H9 (cell line): Measurements from ENCODE around the gene ARMC9. TPM values are rescaled to one million over a fixed set of nuclear protein-coding genes. Genes with fewer than 3 reads are reported as not detected.

Experiments used
- DNase-seq: peaks from one replicate; pipeline ENCODE4 v3.0.0-alpha.2; 2017
- H2AFZ ChIP-seq: one replicate; pipeline ENCODE4 v1.6.1; 2013; ENCODE audit warnings: mild to moderate bottlenecking, low read length, control low read depth, moderate library complexity
- H2AK5ac ChIP-seq: 2 replicates; pipeline ENCODE4 v1.6.1; 2013; ENCODE audit warnings: low read length, control low read depth, mixed read lengths; ENCODE audit not compliant: insufficient read length
- H2BK120ac ChIP-seq: one replicate; pipeline ENCODE4 v1.6.1; 2013; ENCODE audit warnings: low read depth, mild to moderate bottlenecking, low read length, control low read depth, inconsistent platforms; ENCODE audit not compliant: poor library complexity, severe bottlenecking
- H2BK12ac ChIP-seq: 2 replicates; pipeline ENCODE4 v1.6.1; 2013; ENCODE audit warnings: low read length, control low read depth, mixed read lengths, low read depth; ENCODE audit not compliant: insufficient read length
- H2BK15ac ChIP-seq: 2 replicates; pipeline ENCODE4 v1.6.1; 2013; ENCODE audit warnings: low read depth, low read length, control low read depth
- H2BK20ac ChIP-seq: one replicate; pipeline ENCODE4 v1.6.1; 2013; ENCODE audit warnings: low read depth, mild to moderate bottlenecking, low read length, control low read depth, inconsistent platforms; ENCODE audit not compliant: poor library complexity, severe bottlenecking
- H2BK5ac ChIP-seq: 2 replicates; pipeline ENCODE4 v1.6.1; 2013; ENCODE audit warnings: low read length, control low read depth, mixed read lengths; ENCODE audit not compliant: insufficient read length
- H3K14ac ChIP-seq: 2 replicates; pipeline ENCODE4 v1.6.1; 2013; ENCODE audit warnings: low read length, control low read depth; ENCODE audit not compliant: insufficient read depth
- H3K18ac ChIP-seq: 2 replicates; pipeline ENCODE4 v1.6.1; 2013; ENCODE audit warnings: low read depth, mild to moderate bottlenecking, mixed read lengths, low read length, control low read depth; ENCODE audit not compliant: insufficient read length
- H3K23ac ChIP-seq: 2 replicates; pipeline ENCODE4 v1.6.1; 2013; ENCODE audit warnings: low read length, control low read depth, mixed read lengths, low read depth; ENCODE audit not compliant: insufficient read length
- H3K23me2 ChIP-seq: 2 replicates; pipeline ENCODE4 v1.6.1; 2013; ENCODE audit warnings: low read depth, mild to moderate bottlenecking, mixed read lengths, low read length, control low read depth; ENCODE audit not compliant: insufficient read length, poor library complexity, severe bottlenecking
- H3K27ac ChIP-seq: 2 replicates; pipeline ENCODE4 v1.5.1; 2013; ENCODE audit warnings: low read length, control low read depth, mixed read lengths, low read depth; ENCODE audit not compliant: insufficient read length
- H3K27me3 ChIP-seq: 2 replicates; pipeline ENCODE4 v1.6.1; 2013; ENCODE audit warnings: low read length, control low read depth, inconsistent platforms; ENCODE audit not compliant: insufficient read depth
- H3K4ac ChIP-seq: 2 replicates; pipeline ENCODE4 v1.6.1; 2013; ENCODE audit warnings: low read depth, mild to moderate bottlenecking, control low read depth, inconsistent platforms, low read length, moderate library complexity
- H3K4me1 ChIP-seq: 2 replicates; pipeline ENCODE4 v1.6.1; 2013; ENCODE audit warnings: low read length, control low read depth, inconsistent platforms; ENCODE audit not compliant: insufficient read depth
- H3K4me2 ChIP-seq: 2 replicates; pipeline ENCODE4 v1.6.1; 2013; ENCODE audit warnings: low read length, control low read depth, mixed read lengths; ENCODE audit not compliant: insufficient read length, insufficient read depth
- H3K56ac ChIP-seq: 2 replicates; pipeline ENCODE4 v1.6.1; 2013; ENCODE audit warnings: low read depth, mild to moderate bottlenecking, mixed read lengths, low read length, control low read depth; ENCODE audit not compliant: insufficient read length
- H3K79me1 ChIP-seq: 2 replicates; pipeline ENCODE4 v1.6.1; 2013; ENCODE audit warnings: low read depth, mild to moderate bottlenecking, moderate library complexity, low read length, control low read depth, inconsistent platforms; ENCODE audit not compliant: insufficient read depth, poor library complexity, severe bottlenecking
- H3K79me2 ChIP-seq: 2 replicates; pipeline ENCODE4 v1.6.1; 2013; ENCODE audit warnings: low read length, control low read depth, inconsistent platforms; ENCODE audit not compliant: insufficient read depth
- H3K9ac ChIP-seq: 2 replicates; pipeline ENCODE4 v1.6.1; 2013; ENCODE audit warnings: low read length, control low read depth, mixed read lengths; ENCODE audit not compliant: insufficient read length; ENCODE audit errors: extremely low read depth
- H3K9me3 ChIP-seq: one replicate; pipeline ENCODE4 v1.6.1; 2013; ENCODE audit warnings: low read depth, low read length, inconsistent platforms; ENCODE audit not compliant: control insufficient read depth
- H3T11ph ChIP-seq: one replicate; pipeline ENCODE4 v1.6.1; 2013; ENCODE audit warnings: mild to moderate bottlenecking, low read length, control low read depth, inconsistent platforms
- H4K20me1 ChIP-seq: one replicate; pipeline ENCODE4 v1.6.1; 2013; ENCODE audit not compliant: control insufficient read depth, insufficient read length, insufficient read depth
- H4K5ac ChIP-seq: 2 replicates; pipeline ENCODE4 v1.6.1; 2013; ENCODE audit warnings: low read depth, mild to moderate bottlenecking, mixed read lengths, low read length, control low read depth; ENCODE audit not compliant: insufficient read length
- H4K8ac ChIP-seq: replicated peaks from 2 replicates; pipeline ENCODE4 v1.6.1; 2013; ENCODE audit warnings: low read length, control low read depth, mixed read lengths, low read depth; ENCODE audit not compliant: insufficient read length
- H4K91ac ChIP-seq: 2 replicates; pipeline ENCODE4 v1.6.1; 2013; ENCODE audit warnings: low read depth, mild to moderate bottlenecking, moderate library complexity, mixed read lengths, low read length, control low read depth; ENCODE audit not compliant: insufficient read length
- H3K27ac Mint-ChIP-seq, 3 experiments: 2 replicates in 2 of 3; 3 replicates in 1 of 3; pipeline ENCODE4 v1.8.0; 2020 to 2021; ENCODE audit warnings: mixed read lengths in 3 of 3, mild to moderate bottlenecking in 1 of 3, moderate library complexity in 1 of 3
- H3K27me3 Mint-ChIP-seq: 2 replicates; pipeline ENCODE4 v1.8.0; 2021; ENCODE audit warnings: low read depth, mild to moderate bottlenecking, moderate library complexity, mixed read lengths
- H3K36me3 Mint-ChIP-seq, 3 experiments: 2 replicates in 2 of 3; 3 replicates in 1 of 3; pipeline ENCODE4 v1.8.0; 2020 to 2021; ENCODE audit warnings: low read depth in 3 of 3, mixed read lengths in 3 of 3; ENCODE audit not compliant: insufficient read depth in 1 of 3
- H3K4me1 Mint-ChIP-seq, 2 experiments: 2 replicates each; pipeline ENCODE4 v1.8.0; 2020; ENCODE audit warnings: mixed read lengths in 2 of 2
- H3K4me3 Mint-ChIP-seq, 2 experiments: 2 replicates in 1 of 2; 3 replicates in 1 of 2; pipeline ENCODE4 v1.8.0; 2020 to 2021; ENCODE audit warnings: mild to moderate bottlenecking in 2 of 2, mixed read lengths in 2 of 2, moderate library complexity in 1 of 2
- H3K9me3 Mint-ChIP-seq, 2 experiments: 2 replicates in 1 of 2; 3 replicates in 1 of 2; pipeline ENCODE4 v1.8.0; 2020; ENCODE audit warnings: mild to moderate bottlenecking in 2 of 2, mixed read lengths in 2 of 2, moderate library complexity in 1 of 2
- WGBS: extraction: QIAGEN DNeasy Blood & Tissue Kit; methylation state at CpG from one replicate; pipeline ENCODE4 v1.1.7; 2013; ENCODE audit warnings: missing lambda C conversion rate, low lambda C conversion rate, mixed read lengths; ENCODE audit not compliant: insufficient read length; ENCODE audit errors: extremely low coverage; 5-methylcytosine and 5-hydroxymethylcytosine counted together
- total RNA-seq: library from RNA; stranded (reverse); gene quantifications from 2 replicates; pipeline ENCODE4 v1.2.1, GENCODE V29; 2021
- TF ChIP-seq, protein P1 (sequence below): fragments of 200-600 bp; sonication (generic); conservative IDR thresholded peaks from 3 replicates; pipeline ENCODE4 v1.8.0; 2021; ENCODE audit warnings: antibody characterized with exemption, mild to moderate bottlenecking

The ARMC9 gene
- total RNA-seq, 1 experiment from 2014 or later = 37.6 TPM

DNA sequence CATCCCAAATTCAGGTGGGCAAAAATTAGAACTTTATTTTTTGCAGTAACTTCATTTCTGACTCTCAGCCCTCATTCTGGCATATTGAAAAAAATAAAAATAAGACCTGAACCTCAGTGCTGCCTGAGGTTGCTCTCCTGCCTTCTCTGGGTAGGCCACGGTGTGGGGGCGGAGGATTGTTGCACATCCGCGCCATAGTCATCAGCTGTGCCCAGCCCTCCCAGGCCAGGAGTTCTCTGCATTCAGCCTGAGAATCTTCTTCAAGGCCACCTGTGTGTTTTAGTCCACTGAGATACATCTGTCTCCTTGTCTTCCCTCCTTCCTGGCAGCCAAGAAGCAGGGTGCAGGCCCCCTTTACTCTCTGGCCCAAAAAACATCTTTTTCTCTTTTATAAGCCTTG is 94.7 kb downstream of the ARMC9 start:
- DNase-seq = no peak
- no peaks in the 10 kb centered on the region for H4K20me1 ChIP-seq
- H3K4me2 ChIP-seq = no peak overlapping the region
- no peak overlapping the region for H3T11ph ChIP-seq
- H2BK20ac ChIP-seq = no peak overlapping the region
- H3K27me3 Mint-ChIP-seq = no peaks in the 10 kb centered on the region
- TF ChIP-seq, protein P1, sequence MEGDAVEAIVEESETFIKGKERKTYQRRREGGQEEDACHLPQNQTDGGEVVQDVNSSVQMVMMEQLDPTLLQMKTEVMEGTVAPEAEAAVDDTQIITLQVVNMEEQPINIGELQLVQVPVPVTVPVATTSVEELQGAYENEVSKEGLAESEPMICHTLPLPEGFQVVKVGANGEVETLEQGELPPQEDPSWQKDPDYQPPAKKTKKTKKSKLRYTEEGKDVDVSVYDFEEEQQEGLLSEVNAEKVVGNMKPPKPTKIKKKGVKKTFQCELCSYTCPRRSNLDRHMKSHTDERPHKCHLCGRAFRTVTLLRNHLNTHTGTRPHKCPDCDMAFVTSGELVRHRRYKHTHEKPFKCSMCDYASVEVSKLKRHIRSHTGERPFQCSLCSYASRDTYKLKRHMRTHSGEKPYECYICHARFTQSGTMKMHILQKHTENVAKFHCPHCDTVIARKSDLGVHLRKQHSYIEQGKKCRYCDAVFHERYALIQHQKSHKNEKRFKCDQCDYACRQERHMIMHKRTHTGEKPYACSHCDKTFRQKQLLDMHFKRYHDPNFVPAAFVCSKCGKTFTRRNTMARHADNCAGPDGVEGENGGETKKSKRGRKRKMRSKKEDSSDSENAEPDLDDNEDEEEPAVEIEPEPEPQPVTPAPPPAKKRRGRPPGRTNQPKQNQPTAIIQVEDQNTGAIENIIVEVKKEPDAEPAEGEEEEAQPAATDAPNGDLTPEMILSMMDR = no peak
- H3K9ac ChIP-seq = no peak overlapping the region
- no peaks in the 10 kb centered on the region for H3K9me3 ChIP-seq
- H3K14ac ChIP-seq = no peak overlapping the region
- no peaks in the 10 kb centered on the region for H3K79me2 ChIP-seq
- no peaks in the 10 kb centered on the region for H3K9me3 Mint-ChIP-seq
- no peak overlapping the region for H2BK12ac ChIP-seq
- no peak overlapping the region for H2AK5ac ChIP-seq
- no peak overlapping the region for H4K8ac ChIP-seq
- H3K27me3 ChIP-seq = no peaks in the 10 kb centered on the region
- H2AFZ ChIP-seq = no peak overlapping the region
- no peak overlapping the region for H3K4ac ChIP-seq
- no peak overlapping the region for H4K5ac ChIP-seq
- H2BK5ac ChIP-seq = no peak overlapping the region
- no peak overlapping the region for H3K18ac ChIP-seq
- H2BK120ac ChIP-seq = no peak overlapping the region
- peaks cover 8 to 11% of the 10 kb centered on the region in 2 experiments for H3K4me1 Mint-ChIP-seq
- WGBS = no CpG with 5 or more reads among the region's 4 CpGs
- H3K56ac ChIP-seq = no peak overlapping the region
- no peaks in the 10 kb centered on the region for H3K23me2 ChIP-seq
- peaks cover 5 to 22% (median 5%) of the 10 kb centered on the region in 3 experiments; a peak in 6 of 7 replicates for H3K36me3 Mint-ChIP-seq
- H3K27ac Mint-ChIP-seq = peak overlapping the region in 1 of 3 experiments; percentile 47; a peak in 1 of 7 replicates
- H3K4me3 Mint-ChIP-seq = no peak overlapping the region
- H3K79me1 ChIP-seq = no peaks in the 10 kb centered on the region
- H3K27ac ChIP-seq = no peak overlapping the region
- H3K4me1 ChIP-seq = no peaks in the 10 kb centered on the region
- H4K91ac ChIP-seq = no peak overlapping the region
- no peak overlapping the region for H2BK15ac ChIP-seq
- no peak overlapping the region for H3K23ac ChIP-seq
